HS-27A (cell line): Measurements from ENCODE around the gene SCP2D1.
A peak's percentile ranks its signal among the peaks of the same experiment; 100 is the strongest.
"Not testable (repeated sequence)": the region's sequence is repeated elsewhere in the genome, so short reads cannot be mapped to it uniquely, and the experiment has no call there.

Source experiments
- DNase-seq: peaks from one replicate; pipeline ENCODE4 v3.0.0-alpha.2; 2012; ENCODE audit warnings: low read depth, missing footprints

SCP2D1 gene

DNA sequence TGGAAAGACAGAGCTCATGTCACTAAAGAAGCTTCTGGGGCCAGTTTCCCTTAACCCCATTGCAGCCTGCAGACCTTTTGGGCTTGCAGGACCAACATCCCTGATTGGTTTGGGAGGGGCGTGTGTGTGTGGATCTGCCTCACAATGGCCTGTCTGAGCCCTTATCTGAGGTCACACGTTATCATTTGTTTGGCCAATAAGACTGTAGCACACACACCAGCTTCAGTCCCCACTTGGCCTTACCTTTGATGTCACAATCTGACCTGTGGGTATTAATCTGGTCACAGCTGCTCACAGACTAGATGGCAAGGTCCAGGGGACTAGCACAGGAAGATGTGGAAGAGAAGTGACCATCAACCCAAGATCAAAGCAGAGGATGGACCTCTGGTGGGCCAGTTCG is at the start of gene SCP2D1:
Gene SCP2D1, plus strand, starts transcription at position 301 of the 400 bp plus-strand sequence. Its CDS starts 33 bp downstream, at position 334.
- no peak for DNase-seq

DNA sequence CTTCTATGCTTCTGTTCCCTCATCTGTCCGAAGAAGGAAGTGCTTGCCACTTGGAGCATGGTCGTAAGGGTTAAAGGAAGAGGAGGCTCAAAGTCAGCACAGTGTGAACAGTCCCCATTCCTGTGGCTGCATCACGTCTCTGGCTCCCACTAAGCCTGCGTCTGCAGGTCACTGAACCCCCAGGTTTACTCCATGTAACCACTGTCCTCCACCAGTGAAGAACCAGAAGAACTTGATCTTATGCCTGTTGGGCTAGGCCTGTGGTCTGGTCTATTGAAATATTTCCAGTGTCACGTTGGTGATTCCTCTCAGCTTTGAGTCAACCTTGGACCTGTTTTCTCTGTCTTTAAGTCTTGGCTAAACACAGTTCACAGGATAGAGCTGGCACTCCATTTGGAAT is 45.9 kb upstream of the SCP2D1 start:
- no peak for DNase-seq

DNA sequence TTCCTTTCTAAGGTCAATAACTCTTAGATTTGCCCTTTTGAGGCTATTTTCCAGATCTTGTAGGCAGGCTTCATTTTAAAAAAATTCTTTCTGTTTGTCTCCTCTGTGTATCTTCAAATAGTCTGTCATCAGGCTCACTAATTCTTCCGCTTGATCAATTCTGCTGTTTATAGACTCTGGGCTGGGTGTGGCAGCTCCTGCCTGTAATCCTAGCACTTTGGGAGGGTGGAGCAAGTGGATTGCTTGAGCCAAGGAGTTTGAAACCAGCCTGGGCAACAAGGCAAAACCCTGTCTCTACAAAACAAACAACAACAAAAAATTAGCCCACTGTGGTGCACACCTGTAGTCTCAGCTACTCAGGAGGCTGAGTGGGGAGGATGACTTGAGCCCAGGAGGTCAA is 40.0 kb upstream of the SCP2D1 start:
- DNase-seq, result no peak

DNA sequence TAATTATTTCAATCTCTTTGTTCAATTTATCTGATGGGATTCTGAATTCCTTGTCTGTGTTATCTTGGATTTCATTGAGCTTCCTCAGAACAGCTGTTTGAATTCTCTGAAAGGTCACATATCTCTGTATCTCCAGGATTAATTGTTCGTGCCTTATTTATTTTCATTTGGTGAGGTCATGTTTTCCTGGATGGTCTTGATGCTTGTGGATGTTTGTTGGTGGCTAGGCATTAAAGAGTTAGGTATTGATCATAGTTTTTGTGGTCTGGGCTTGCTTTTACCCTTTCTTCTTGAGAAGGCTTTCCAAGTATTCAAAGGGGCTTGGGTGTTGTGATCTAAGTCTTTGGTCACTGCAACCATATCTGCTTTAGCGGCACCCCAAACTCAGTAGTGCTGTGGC is 39.4 kb upstream of the SCP2D1 start:
- DNase-seq, result no peak

- no peak for DNase-seq
Observed at GRCh38 chr20:18775633-18776032, 38.0 kb upstream of the SCP2D1 start.

DNA sequence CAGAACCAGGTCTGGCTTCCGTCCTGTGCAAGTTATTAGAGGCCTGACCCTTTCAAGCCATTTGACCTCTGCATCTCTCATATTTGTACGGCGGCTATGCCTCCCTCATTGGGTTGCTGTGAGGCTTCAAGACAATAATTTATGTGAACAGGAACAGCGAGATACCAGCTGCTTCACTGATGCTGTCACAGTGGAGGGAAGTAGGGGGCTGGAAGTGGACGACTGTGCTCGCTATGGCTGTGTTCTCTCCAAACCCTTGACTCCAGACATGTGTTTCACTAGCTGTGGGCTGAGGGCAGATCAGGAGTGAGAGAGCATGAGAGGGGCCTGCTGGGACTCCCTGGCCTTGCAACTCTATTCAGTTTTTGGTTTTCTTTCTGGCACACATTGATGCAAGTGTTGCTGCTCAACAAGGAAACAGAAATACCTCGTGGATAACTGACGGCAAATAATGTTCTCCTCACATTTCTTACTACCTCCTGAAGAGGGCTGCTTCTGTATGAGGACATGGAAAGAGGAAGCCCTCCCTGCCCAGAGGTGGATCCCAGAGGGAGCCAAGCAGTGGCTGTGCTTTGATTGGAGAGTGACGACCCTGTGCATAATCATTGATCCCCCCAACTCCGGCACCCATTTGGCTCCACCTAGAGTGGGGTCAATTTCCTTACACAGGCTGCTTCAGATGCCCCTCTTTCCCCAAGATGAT is 34.7 kb upstream of the SCP2D1 start:
- no peak for DNase-seq

DNA sequence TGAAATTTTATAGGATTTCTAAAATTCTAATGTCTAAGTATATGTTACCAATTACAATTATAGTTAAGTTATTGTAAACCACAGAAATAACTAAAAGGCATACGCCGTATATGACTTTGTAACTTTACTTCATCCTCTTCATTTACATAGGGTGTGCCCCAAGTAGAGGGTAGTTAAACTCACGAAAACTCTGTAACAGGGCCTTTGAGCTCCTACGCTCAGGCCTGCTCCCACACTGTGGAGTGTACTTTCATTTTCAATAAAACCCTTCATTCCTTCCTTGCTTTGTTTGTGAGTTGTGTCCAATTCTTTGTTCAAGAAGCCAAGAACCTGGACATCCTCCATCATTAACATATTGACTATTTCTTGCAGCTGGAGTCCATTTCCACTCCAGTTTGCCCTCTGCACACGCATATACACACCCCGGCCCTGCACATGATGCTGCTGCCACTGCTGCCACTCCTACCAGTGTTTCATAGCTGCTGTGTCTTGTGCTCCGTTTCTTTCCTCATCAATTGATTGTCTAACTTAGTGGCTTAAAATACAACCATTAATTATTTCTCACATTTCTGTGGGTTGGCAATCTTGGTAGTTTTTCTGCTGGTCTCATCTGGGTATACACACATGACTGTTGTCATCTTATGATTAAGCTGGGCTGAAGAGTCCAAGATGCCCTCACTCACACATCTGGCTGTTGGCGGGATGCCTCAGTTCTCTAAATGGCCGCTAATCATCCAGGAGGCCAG is 33.0 kb upstream of the SCP2D1 start:
- no peak for DNase-seq

- no peak for DNase-seq
Observed at GRCh38 chr20:18781509-18781908, 32.1 kb upstream of the SCP2D1 start.

- no peak for DNase-seq
Observed at GRCh38 chr20:18783385-18783959, 30.1 kb upstream of the SCP2D1 start.

- not testable (repeated sequence) for DNase-seq
Observed at GRCh38 chr20:18787046-18787445, 26.5 kb upstream of the SCP2D1 start.

DNA sequence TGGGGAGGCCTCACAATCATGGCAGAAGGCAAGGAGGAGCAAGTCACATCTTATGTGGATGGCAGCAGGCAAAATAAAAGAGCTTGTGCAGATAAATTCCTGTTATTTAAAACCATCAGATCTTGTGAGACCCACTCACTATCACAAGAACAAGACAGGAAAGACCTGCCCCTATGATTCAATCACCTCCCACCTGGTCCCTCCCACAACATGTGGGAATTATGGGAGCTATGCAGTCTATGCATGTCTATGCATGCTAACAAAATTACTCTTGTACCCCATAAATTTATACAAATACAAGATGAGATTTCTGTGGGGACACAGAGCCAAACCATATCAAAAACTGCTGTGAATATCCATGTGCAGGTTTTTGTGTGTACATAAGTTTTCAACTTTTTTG is 25.6 kb upstream of the SCP2D1 start:
- no peak for DNase-seq

DNA sequence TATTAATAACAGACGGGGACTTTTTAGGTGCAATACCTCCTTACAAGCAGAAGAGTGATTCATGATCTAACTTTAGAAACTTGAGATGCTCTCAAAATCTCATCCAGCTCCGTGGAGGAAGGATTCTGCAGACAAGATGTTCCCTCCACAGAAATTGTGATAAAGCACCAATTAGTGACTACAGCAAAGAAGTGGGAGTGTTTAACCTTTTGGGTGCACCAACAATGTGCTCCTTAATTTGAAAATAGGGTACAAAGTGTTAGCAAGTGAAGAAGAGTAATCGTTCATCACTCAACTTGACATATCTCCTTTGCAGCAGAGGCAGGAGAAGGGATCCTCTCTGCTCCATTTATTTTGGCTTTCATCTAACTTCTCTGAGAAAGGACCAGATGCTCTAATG is 22.8 kb upstream of the SCP2D1 start:
- DNase-seq, result no peak

- DNase-seq, result peak; percentile 64
Observed at GRCh38 chr20:18793625-18794427, 19.8 kb upstream of the SCP2D1 start.

DNA sequence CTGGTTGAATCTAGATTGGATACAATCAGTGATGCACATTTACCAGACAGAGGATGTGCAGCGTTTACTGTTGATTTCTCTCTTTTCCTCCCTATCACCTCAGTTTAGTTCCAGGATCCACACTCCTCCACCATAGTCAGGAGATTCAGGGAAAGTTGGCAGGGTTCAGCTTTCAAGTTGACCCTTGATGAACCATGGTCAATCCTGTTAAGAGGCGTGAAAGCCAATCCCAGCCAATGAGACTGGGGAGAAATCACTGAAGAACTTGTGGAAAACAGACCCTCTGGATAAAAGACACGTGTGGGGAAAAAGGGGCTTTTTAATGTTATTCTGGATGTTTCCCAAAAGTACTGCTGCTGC is 19.2 kb upstream of the SCP2D1 start:
- no peak for DNase-seq

GRCh38 chr20:18795366-18795765 is 18.2 kb upstream of the SCP2D1 start:
- no peak for DNase-seq

DNA sequence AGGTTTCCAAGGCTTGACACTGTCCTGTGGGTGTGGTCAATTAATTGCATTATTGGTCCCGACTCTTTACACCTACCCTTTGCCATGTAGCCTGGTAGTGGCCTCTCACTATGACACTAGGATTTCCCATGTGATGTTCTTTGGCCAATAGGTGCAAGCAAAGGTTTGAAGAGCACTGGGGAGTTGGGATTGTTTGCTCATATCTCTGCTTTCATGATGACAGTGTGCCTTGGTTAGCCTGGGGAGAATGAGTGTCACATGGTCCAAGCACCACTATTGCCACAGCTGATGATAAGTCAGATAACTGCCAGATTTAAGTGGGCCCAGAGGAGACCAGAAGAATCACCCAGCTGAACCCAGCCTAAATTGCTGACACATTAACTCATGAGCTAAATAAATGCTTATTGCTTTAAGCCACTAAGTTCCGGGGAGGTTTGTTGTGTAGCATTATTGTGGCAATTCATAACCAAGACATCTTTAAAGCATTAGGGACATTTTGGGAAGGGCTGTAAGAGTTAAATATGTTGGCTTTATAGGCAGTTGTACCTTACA is 17.2 kb upstream of the SCP2D1 start:
- no peak for DNase-seq

DNA sequence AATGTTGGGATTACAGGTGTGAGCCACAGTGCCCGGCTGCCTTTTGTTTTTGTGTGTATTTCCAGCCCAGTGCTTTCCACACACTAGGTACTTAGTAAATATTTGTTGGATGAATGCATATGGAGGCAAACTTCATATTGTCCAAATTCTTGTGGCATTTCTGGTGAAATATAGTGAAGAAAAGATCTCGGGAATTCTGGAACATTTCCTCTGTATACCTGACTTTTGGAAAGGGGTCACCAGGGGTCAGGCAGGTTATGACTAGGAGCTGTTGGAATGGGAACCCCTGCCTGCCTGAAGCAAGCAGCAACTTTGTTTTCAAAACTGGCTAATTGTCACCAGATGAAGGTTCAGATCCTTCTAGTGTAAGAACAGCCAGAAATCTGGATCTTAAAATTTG is 12.1 kb upstream of the SCP2D1 start:
- no peak for DNase-seq

GRCh38 chr20:18802012-18802634 is 11.5 kb upstream of the SCP2D1 start:
- DNase-seq, result no peak

DNA sequence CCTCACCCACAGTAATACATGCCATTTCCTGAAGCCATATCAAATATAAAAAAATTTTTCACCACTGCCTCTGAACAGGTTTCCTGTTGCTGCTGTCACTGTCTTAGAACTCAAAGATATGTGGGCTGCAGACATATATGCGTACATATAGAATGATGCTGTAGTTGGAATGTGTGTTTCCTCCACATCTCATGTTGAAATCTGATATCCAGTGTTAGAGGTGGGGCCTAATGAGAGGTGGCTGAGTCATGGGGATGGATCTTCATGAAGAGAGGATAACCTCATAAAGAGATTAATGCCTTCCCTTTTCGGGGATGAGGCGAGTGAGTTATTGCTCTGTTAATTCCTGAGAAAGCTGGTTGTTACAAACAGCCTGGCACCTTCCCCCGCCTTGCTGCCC is 7.7 kb upstream of the SCP2D1 start:
- peak; percentile 24 for DNase-seq

GRCh38 chr20:18808712-18809111 is 4.9 kb upstream of the SCP2D1 start:
- DNase-seq, result no peak

- no peak for DNase-seq
Observed at GRCh38 chr20:18811186-18811585, 2.4 kb upstream of the SCP2D1 start.

- no peak for DNase-seq
Observed at GRCh38 chr20:18811904-18812303, 1.7 kb upstream of the SCP2D1 start.
